Endometrium (tissue), 2 donors: ENCODE measurements around the gene TAPBPL.

Experiments used
- FAIRE-seq: peaks from 2 replicates; lab custom pipeline; 2012; peaks lifted over from hg19 to GRCh38; lab: Jason Lieb, UNC
- donor health status: control.
- donor health status: control.

TAPBPL gene

DNA sequence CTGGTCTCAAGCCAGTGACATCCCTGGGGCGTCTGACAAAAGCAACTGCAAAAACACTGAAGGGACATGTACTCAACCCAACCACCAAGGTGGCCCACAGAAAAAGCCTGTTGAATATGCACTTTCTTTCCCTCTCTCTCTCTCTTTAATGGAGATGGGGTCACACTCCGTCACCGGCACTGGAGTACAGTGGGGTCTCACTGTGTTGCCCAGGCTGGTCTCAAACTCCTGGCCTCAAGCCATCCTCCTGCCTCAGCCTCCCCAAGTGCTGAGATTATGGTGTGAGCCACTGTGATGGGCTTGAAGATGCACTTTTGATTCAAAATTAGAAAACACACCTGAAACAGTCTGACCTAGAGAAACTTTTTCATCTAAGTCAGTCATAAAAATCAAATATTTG is 14.3 kb upstream of the TAPBPL start:
- FAIRE-seq, result no peak

- FAIRE-seq, result no peak
Observed at GRCh38 chr12:6438345-6438744, 13.5 kb upstream of the TAPBPL start.

- FAIRE-seq, result no peak
Observed at GRCh38 chr12:6440391-6440790, 11.5 kb upstream of the TAPBPL start.

GRCh38 chr12:6442836-6443235 is 9.0 kb upstream of the TAPBPL start:
- no peak for FAIRE-seq

DNA sequence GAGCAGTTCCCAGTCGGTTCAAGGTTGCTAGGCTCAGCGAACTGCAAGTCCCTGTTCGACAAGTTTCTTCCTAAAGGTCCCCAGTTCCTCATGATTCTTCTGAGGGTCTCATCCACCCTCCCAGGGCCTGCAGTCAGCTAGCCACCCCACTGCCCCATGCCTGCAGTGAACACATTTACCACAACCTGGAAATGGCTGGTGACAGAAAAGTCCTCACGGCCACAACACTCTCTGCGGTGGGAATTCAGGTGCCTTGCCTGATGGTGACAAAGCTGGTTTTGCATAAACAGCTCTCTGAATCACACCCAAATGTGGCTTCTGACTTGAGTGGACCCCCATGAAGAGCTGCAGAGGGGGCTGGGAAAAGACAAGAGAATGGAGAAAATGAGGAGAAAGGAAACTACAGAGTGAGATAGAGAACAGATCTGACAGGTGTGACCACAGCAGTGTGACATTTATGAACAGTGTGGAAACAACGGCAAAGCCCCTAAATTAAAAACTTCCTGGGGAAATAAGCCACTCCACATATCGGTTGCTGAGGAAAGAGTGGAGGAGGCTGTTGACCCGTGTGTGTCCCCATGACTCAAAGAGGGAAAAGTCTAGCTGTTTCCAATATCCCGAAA is 8.4 kb upstream of the TAPBPL start:
- FAIRE-seq, result no peak

- no peak for FAIRE-seq
Observed at GRCh38 chr12:6444031-6444430, 7.8 kb upstream of the TAPBPL start.

GRCh38 chr12:6444704-6445688 is 6.8 kb upstream of the TAPBPL start, which contains the start of gene CD27:
CD27 (plus strand) TSS chr12:6444955; CDS start chr12:6445096, 141 bp downstream.
- no peak for FAIRE-seq

DNA sequence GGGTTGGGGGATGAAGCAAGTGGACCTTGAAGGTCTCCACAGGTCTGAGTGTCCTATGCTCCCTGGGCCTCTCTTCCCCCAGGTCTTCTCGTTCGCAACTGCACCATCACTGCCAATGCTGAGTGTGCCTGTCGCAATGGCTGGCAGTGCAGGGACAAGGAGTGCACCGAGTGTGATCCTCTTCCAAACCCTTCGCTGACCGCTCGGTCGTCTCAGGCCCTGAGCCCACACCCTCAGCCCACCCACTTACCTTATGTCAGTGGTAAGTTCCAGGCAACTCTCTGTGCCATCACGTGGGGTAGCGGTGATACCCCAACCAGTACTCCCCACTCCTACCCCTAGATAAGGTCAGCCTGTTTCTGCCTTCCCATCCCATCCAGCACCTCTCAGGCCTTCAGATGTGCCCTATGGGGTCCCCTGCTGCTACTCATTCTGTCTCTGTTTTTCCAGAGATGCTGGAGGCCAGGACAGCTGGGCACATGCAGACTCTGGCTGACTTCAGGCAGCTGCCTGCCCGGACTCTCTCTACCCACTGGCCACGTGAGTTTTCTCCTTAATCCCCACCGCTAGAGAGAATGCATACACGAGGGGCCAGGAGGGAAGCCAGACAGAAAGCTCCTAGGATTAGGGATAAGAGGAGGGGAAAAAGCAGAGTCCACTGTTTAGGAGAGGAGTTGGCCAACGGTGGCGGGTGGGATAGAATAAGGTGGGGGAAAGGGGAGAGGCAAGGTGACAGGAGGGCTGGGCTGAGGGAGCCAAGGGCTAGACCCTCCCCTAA is 1.6 kb upstream of the TAPBPL start:
- FAIRE-seq, result no peak

- FAIRE-seq, result no peak
Observed at GRCh38 chr12:6450869-6451347, 934 bp upstream of the TAPBPL start.

GRCh38 chr12:6452245-6452943 is 552 bp downstream of the TAPBPL start:
- no peak for FAIRE-seq

- no peak for FAIRE-seq
Observed at GRCh38 chr12:6452944-6453630, 1.2 kb downstream of the TAPBPL start.

DNA sequence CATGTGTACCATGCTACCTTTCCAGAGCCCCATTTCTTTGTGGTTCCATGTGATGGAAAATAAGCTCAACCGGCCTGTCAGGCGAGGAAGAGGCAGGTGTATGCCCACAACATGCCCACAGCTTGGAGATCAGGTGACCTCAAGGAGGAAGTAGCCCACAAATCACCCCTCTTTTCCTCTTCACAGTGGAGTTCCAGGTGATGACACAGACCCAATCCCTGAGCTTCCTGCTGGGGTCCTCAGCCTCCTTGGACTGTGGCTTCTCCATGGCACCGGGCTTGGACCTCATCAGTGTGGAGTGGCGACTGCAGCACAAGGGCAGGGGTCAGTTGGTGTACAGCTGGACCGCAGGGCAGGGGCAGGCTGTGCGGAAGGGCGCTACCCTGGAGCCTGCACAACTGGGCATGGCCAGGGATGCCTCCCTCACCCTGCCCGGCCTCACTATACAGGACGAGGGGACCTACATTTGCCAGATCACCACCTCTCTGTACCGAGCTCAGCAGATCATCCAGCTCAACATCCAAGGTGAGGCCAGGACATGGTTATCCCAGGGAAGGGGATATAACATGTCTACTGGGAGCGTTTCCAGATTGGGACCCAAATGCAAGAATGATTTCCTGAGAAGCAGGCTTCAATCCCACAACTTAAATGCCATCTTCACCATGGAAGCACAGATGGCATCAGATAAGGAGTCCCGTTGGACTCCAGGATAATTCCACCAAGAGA is 5.5 kb downstream of the TAPBPL start:
- no peak for FAIRE-seq

- no peak for FAIRE-seq
Observed at GRCh38 chr12:6458281-6459003, 6.6 kb downstream of the TAPBPL start.

GRCh38 chr12:6459004-6459337 is 7.1 kb downstream of the TAPBPL start:
- no peak for FAIRE-seq

GRCh38 chr12:6460751-6461371 is 9.0 kb downstream of the TAPBPL start:
- FAIRE-seq, result no peak

- FAIRE-seq, result no peak
Observed at GRCh38 chr12:6461401-6462233, 9.8 kb downstream of the TAPBPL start.

- no peak for FAIRE-seq
Observed at GRCh38 chr12:6462234-6462995, 10.6 kb downstream of the TAPBPL start.

DNA sequence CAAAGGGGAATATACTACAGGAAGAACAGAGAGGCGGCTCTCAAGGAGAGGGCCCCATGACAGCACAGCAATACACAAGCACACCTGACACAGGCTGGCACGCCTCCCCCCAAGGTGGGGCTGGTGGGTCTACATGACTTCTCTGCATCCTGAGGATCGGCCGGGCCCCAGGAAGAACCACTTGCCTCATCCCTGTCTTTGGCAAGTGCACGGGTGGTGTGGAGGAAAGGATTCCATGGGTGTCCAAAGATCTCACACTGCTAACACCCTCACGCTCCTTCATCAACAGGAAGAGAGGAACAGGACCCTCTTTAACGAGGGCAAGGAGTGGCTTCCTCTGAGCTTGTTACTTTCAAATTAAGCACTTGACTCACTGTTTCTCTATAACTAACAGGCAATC is 11.4 kb downstream of the TAPBPL start:
- no peak for FAIRE-seq
